Neural progenitor cell (in vitro differentiated cells): ENCODE results near the gene WRAP53. TPM values are rescaled to one million over a fixed set of nuclear protein-coding genes. Genes with fewer than 3 reads are reported as not detected.
A peak's percentile ranks its signal among the peaks of the same experiment; 100 is the strongest.

Experiments used
- DNase-seq: peaks from one replicate; pipeline ENCODE4 v3.0.0-alpha.2; 2016; ENCODE audit warnings: low spot score
- H2AFZ ChIP-seq: fragments of 200-600 bp; sonication (generic); replicated peaks from 2 replicates; pipeline ENCODE4 v1.6.1; 2016; ENCODE audit warnings: antibody characterized with exemption
- H3F3A ChIP-seq: fragments of 200-600 bp; sonication (generic); 2 replicates; pipeline ENCODE4 v1.6.1; 2016; ENCODE audit warnings: antibody characterized with exemption, low read depth
- H3K27ac ChIP-seq: fragments of 200-600 bp; sonication (generic); 2 replicates; pipeline ENCODE4 v1.5.1; 2016; ENCODE audit warnings: mild to moderate bottlenecking
- H3K27me3 ChIP-seq: fragments of 200-600 bp; sonication (generic); 2 replicates; pipeline ENCODE4 v1.6.1; 2016; ENCODE audit warnings: mild to moderate bottlenecking, moderate library complexity
- H3K36me3 ChIP-seq: fragments of 200-600 bp; sonication (generic); 2 replicates; pipeline ENCODE4 v1.5.1; 2016
- H3K4me1 ChIP-seq: fragments of 200-600 bp; sonication (generic); 2 replicates; pipeline ENCODE4 v1.6.1; 2016; ENCODE audit warnings: mixed run types
- H3K4me2 ChIP-seq: fragments of 200-600 bp; sonication (generic); 2 replicates; pipeline ENCODE4 v1.6.1; 2016
- H3K4me3 ChIP-seq: fragments of 200-600 bp; sonication (generic); 2 replicates; pipeline ENCODE4 v1.5.1; 2016
- H3K79me2 ChIP-seq: fragments of 200-600 bp; sonication (generic); 2 replicates; pipeline ENCODE4 v1.6.1; 2016; ENCODE audit warnings: low read depth
- H3K9ac ChIP-seq: fragments of 200-600 bp; sonication (generic); 2 replicates; pipeline ENCODE4 v1.6.1; 2016
- H3K9me3 ChIP-seq: fragments of 200-600 bp; sonication (generic); 2 replicates; pipeline ENCODE4 v1.5.1; 2016; ENCODE audit warnings: low read depth
- H4K20me1 ChIP-seq: fragments of 200-600 bp; sonication (generic); 2 replicates; pipeline ENCODE4 v1.6.1; 2016; ENCODE audit warnings: low read depth
- H3K27ac Mint-ChIP-seq: 3 replicates; pipeline ENCODE4 v1.8.0; 2021; ENCODE audit warnings: mixed read lengths
- H3K27me3 Mint-ChIP-seq: 2 replicates; pipeline ENCODE4 v1.8.0; 2022; ENCODE audit warnings: low read depth, mild to moderate bottlenecking, inconsistent platforms, moderate library complexity, mixed read lengths; ENCODE audit not compliant: insufficient read depth
- H3K36me3 Mint-ChIP-seq: 3 replicates; pipeline ENCODE4 v1.8.0; 2021; ENCODE audit warnings: mixed read lengths
- H3K4me1 Mint-ChIP-seq: 3 replicates; pipeline ENCODE4 v1.8.0; 2021; ENCODE audit warnings: mixed read lengths
- H3K4me3 Mint-ChIP-seq: 3 replicates; pipeline ENCODE4 v1.8.0; 2021; ENCODE audit warnings: mild to moderate bottlenecking, moderate library complexity, mixed read lengths
- H3K9me3 Mint-ChIP-seq: 3 replicates; pipeline ENCODE4 v1.8.0; 2020; ENCODE audit warnings: mixed read lengths
- EZH2 ChIP-seq: fragments of 200-600 bp; sonication (generic); IDR thresholded peaks from 2 replicates; pipeline ENCODE4 v1.6.1; 2017; ENCODE audit warnings: antibody characterized with exemption, mild to moderate bottlenecking, moderate library complexity
- EZH2phosphoT487 ChIP-seq: fragments of 200-600 bp; sonication (generic); IDR thresholded peaks from 2 replicates; pipeline ENCODE4 v1.6.1; 2017; ENCODE audit warnings: antibody characterized with exemption
- total RNA-seq: library from RNA; depleted of rRNA; stranded (reverse); fragments of >200 nt; gene quantifications from 2 replicates; pipeline ENCODE4 v1.2.3, GENCODE V29; 2015; ENCODE audit warnings: low replicate concordance
- TF ChIP-seq, protein P1 (sequence below): fragments of 200-600 bp; sonication (generic); IDR thresholded peaks from 2 replicates; pipeline ENCODE4 v1.5.1; 2017; ENCODE audit warnings: antibody characterized with exemption, mild to moderate bottlenecking

Gene WRAP53
- total RNA-seq, 1 donor from 2014 or later, result 12.6 TPM

DNA sequence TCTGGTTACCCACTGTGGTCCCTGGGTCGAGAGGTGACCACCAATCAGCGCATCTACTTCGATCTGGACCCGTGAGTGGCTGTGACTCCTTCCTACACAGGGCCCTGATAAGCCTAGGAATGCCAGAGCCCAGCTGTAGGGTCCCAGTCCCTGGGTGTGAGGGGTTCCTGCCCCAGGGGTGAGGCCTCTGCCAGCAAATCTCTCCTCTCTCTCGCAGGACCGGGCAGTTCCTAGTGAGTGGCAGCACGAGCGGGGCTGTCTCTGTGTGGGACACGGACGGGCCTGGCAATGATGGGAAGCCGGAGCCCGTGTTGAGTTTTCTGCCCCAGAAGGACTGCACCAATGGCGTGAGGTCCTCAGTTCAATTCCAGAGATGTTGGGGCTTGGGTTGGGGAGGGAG lies 14.5 kb downstream of the WRAP53 start:
- H3K9ac ChIP-seq, result no peak overlapping the region
- no peak overlapping the region for H3K4me2 ChIP-seq
- TF ChIP-seq EZH2phosphoT487 (no peak), EZH2 (no peak)
- TF ChIP-seq, protein P1, sequence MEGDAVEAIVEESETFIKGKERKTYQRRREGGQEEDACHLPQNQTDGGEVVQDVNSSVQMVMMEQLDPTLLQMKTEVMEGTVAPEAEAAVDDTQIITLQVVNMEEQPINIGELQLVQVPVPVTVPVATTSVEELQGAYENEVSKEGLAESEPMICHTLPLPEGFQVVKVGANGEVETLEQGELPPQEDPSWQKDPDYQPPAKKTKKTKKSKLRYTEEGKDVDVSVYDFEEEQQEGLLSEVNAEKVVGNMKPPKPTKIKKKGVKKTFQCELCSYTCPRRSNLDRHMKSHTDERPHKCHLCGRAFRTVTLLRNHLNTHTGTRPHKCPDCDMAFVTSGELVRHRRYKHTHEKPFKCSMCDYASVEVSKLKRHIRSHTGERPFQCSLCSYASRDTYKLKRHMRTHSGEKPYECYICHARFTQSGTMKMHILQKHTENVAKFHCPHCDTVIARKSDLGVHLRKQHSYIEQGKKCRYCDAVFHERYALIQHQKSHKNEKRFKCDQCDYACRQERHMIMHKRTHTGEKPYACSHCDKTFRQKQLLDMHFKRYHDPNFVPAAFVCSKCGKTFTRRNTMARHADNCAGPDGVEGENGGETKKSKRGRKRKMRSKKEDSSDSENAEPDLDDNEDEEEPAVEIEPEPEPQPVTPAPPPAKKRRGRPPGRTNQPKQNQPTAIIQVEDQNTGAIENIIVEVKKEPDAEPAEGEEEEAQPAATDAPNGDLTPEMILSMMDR, result no peak

GRCh38 chr17:7703584-7704479 lies 15.6 kb downstream of the WRAP53 start:
- no peak for TF ChIP-seq EZH2
- TF ChIP-seq, protein P1, result no peak
- no peak for TF ChIP-seq EZH2phosphoT487
- no peak overlapping the region for H2AFZ ChIP-seq
- H3K4me3 ChIP-seq, result peak overlapping the region; percentile 96
- Mint-ChIP-seq H3K9me3 (no peaks in the 10 kb centered on the region), H3K27me3 (peaks cover 3% of the 10 kb centered on the region), H3K27ac (peak overlapping the region; percentile 99), H3K36me3 (peaks cover 7% of the 10 kb centered on the region), H3K4me1 (peaks cover 43% of the 10 kb centered on the region), H3K4me3 (peak overlapping the region; percentile 98)
- peak overlapping the region; percentile 98 for H3K4me2 ChIP-seq
- no peaks in the 10 kb centered on the region for H3K36me3 ChIP-seq
- H3K27ac ChIP-seq, result no peak overlapping the region
- H3K9ac ChIP-seq, result no peak overlapping the region
- H3K79me2 ChIP-seq, result peaks cover 4% of the 10 kb centered on the region
- H3K27me3 ChIP-seq, result peaks cover 15% of the 10 kb centered on the region
- H3K4me1 ChIP-seq, result peaks cover 19% of the 10 kb centered on the region
- DNase-seq, result peak; percentile 92
- peaks cover 22% of the 10 kb centered on the region for H3F3A ChIP-seq
- peaks cover 29% of the 10 kb centered on the region for H4K20me1 ChIP-seq
- H3K9me3 ChIP-seq, result no peaks in the 10 kb centered on the region

More for the DNA sequence above, 14.5 kb downstream of the WRAP53 start:
- no peak overlapping the region for H2AFZ ChIP-seq
- H3K27me3 Mint-ChIP-seq, result peaks cover 6% of the 10 kb centered on the region
- H3K36me3 ChIP-seq, result peaks cover 3% of the 10 kb centered on the region
- peaks cover 19% of the 10 kb centered on the region for H3K4me1 ChIP-seq
- peak overlapping the region; percentile 99 for H3K27ac Mint-ChIP-seq
- peaks cover 15% of the 10 kb centered on the region for H3K27me3 ChIP-seq
- peaks cover 22% of the 10 kb centered on the region for H3F3A ChIP-seq
- no peaks in the 10 kb centered on the region for H3K9me3 ChIP-seq
- peaks cover 4% of the 10 kb centered on the region for H3K79me2 ChIP-seq
- no peak overlapping the region for H3K4me3 ChIP-seq
- H3K27ac ChIP-seq, result no peak overlapping the region
- H3K4me1 Mint-ChIP-seq, result peaks cover 40% of the 10 kb centered on the region
- peaks cover 29% of the 10 kb centered on the region for H4K20me1 ChIP-seq
- peaks cover 9% of the 10 kb centered on the region for H3K36me3 Mint-ChIP-seq
- H3K9me3 Mint-ChIP-seq, result no peaks in the 10 kb centered on the region
- H3K4me3 Mint-ChIP-seq, result no peak overlapping the region
- no peak for DNase-seq

- Mint-ChIP-seq H3K9me3 (no peaks in the 10 kb centered on the region), H3K4me1 (peaks cover 46% of the 10 kb centered on the region), H3K4me3 (peak within 1 kb of the TSS; percentile 98), H3K36me3 (peaks cover 11% of the 10 kb centered on the region), H3K27ac (peak within 1 kb of the TSS; percentile 99), H3K27me3 (peaks cover 3% of the 10 kb centered on the region)
- Histone ChIP-seq H2AFZ (peak within 1 kb of the TSS; percentile 69), H3K9ac (peak within 1 kb of the TSS; percentile 14), H3K4me1 (peaks cover 19% of the 10 kb centered on the region), H3K27ac (no peak within 1 kb of the TSS), H3K36me3 (no peaks in the 10 kb centered on the region), H3K27me3 (peaks cover 15% of the 10 kb centered on the region), H3K4me2 (peak within 1 kb of the TSS; percentile 98), H3K9me3 (no peaks in the 10 kb centered on the region), H4K20me1 (peaks cover 29% of the 10 kb centered on the region), H3F3A (peaks cover 22% of the 10 kb centered on the region), H3K79me2 (peaks cover 4% of the 10 kb centered on the region), H3K4me3 (peak within 1 kb of the TSS; percentile 96)
- no peak for TF ChIP-seq EZH2phosphoT487
- TF ChIP-seq, protein P1, result peak; percentile 1
- peak; percentile 92 for DNase-seq
Measured at GRCh38 chr17:7704601-7705268, 16.5 kb downstream of the WRAP53 start, which contains the start of gene EFNB3. TSS of gene EFNB3 (plus strand) at chr17:7705202. CDS start at chr17:7705599, 397 bp downstream.
